ENCODE data around the gene MOGAT2. TPM values are rescaled to one million over a fixed set of nuclear protein-coding genes. Genes with fewer than 3 reads are reported as not detected.

The MOGAT2 gene
- total RNA-seq, 3 donors from 2014 or later (not counting 1 experiment from before 2014, with no cell fraction given) = not detected

DNA sequence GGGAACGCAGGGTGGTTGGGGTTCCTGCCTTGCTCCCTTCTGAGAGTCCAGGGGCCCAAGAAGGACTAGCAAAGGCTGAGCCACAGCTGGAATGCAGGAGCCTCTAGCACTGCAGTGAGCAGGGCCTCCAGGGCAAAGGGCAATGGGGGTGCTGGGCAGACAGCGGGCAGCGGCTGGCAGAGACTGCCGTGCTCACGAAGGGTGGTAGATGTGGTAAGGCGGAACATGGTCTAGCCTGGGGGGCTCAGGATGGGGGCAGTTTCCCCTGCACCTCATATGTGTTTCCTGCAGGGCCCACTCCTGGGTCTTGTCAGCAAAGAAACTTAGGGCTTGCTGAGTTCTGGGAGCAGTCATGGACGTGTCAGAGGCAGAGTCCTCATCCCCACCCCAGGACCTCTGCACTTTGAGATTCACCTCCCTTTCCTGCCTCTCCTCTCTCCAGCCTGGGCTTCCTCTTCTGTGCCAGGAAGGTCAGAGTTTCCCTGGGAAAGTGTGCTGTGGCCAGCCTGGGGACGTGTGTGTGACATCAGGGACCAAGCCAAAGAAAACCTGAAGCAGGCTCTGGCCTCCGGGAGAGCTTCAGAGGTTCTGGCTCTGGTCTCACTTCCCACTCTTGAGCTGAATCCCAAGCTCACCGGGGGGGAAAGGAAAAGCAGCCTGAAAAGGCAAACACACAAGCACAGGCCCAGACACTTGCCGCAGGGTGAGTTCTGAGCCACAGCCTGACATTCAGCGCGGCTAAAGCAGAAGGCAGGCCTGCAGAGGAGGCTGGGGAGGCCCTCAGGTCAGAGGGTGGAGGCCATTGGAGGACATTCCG is 4.4 kb downstream of the MOGAT2 start:
- H3K27me3 Mint-ChIP-seq (ENCODE audit: low read depth in 2 of 2) = peaks cover 0 to 3% of the 10 kb centered on the region in 2 donors
- no peak for DNase-seq
- no peak overlapping the region for H3K4me3 Mint-ChIP-seq
- Histone ChIP-seq H3K4me3 (ENCODE audit: low read length) (no peak overlapping the region), H3K4me1 (ENCODE audit: control insufficient read depth, insufficient read depth, low read length) (no peaks in the 10 kb centered on the region), H3K36me3 (ENCODE audit: control insufficient read depth, insufficient read depth, low read length) (no peaks in the 10 kb centered on the region), H3K27me3 (ENCODE audit: control insufficient read depth, insufficient read depth, low read length) (no peaks in the 10 kb centered on the region), H3K27ac (ENCODE audit: low read length) (no peak overlapping the region), H3K9me3 (ENCODE audit: control insufficient read depth, insufficient read depth, low read length) (no peaks in the 10 kb centered on the region)
- intact Hi-C loops (cut with micrococcal nuclease) = no loop called here
- 71% methylated on average over 14 of the region's 14 CpGs for WGBS (ENCODE audit: insufficient coverage)
- no peak overlapping the region for H3K27ac Mint-ChIP-seq
- no peaks in the 10 kb centered on the region for H3K4me1 Mint-ChIP-seq
- ATAC-seq = no peak
- TF ChIP-seq, protein P1, sequence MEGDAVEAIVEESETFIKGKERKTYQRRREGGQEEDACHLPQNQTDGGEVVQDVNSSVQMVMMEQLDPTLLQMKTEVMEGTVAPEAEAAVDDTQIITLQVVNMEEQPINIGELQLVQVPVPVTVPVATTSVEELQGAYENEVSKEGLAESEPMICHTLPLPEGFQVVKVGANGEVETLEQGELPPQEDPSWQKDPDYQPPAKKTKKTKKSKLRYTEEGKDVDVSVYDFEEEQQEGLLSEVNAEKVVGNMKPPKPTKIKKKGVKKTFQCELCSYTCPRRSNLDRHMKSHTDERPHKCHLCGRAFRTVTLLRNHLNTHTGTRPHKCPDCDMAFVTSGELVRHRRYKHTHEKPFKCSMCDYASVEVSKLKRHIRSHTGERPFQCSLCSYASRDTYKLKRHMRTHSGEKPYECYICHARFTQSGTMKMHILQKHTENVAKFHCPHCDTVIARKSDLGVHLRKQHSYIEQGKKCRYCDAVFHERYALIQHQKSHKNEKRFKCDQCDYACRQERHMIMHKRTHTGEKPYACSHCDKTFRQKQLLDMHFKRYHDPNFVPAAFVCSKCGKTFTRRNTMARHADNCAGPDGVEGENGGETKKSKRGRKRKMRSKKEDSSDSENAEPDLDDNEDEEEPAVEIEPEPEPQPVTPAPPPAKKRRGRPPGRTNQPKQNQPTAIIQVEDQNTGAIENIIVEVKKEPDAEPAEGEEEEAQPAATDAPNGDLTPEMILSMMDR (IDR thresholded peaks at IDR 0.05) = no peak
- H3K36me3 Mint-ChIP-seq = no peaks in the 10 kb centered on the region
- H3K9me3 Mint-ChIP-seq = no peaks in the 10 kb centered on the region

DNA sequence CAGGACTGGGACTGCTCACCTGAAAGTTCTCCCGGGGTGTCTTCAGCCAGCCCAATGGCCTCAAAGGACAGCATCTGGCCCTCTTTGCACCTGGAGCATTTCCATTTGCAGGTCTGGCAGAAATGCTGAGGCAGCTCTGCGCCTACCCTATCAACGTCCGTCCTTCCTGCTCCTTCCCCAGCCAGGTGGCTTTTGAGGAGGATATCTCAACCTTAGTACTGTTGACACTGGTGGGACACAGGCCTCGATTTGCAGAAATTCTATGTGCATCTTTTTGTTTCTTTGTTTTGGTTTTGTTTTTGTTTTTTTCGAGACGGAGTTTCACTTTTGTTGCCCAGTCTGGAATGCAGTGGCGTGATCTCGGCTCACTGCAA is 5.0 kb downstream of the MOGAT2 start:
- H3K4me3 Mint-ChIP-seq = no peak overlapping the region
- no peaks in the 10 kb centered on the region for H3K4me1 ChIP-seq (ENCODE audit: control insufficient read depth, insufficient read depth, low read length)
- H3K27ac ChIP-seq (ENCODE audit: low read length) = no peak overlapping the region
- no peaks in the 10 kb centered on the region for H3K27me3 ChIP-seq (ENCODE audit: control insufficient read depth, insufficient read depth, low read length)
- intact Hi-C loops (cut with micrococcal nuclease) = no loop called here
- 84% methylated on average over 9 of the region's 9 CpGs for WGBS (ENCODE audit: insufficient coverage)
- DNase-seq (no peak), ATAC-seq (no peak)
- no peaks in the 10 kb centered on the region for H3K36me3 ChIP-seq (ENCODE audit: control insufficient read depth, insufficient read depth, low read length)
- TF ChIP-seq, protein P1 (IDR thresholded peaks at IDR 0.05) = no peak
- H3K4me1 Mint-ChIP-seq = no peaks in the 10 kb centered on the region
- no peak overlapping the region for H3K27ac Mint-ChIP-seq
- H3K36me3 Mint-ChIP-seq = no peaks in the 10 kb centered on the region
- H3K4me3 ChIP-seq (ENCODE audit: low read length) = no peak overlapping the region
- no peaks in the 10 kb centered on the region for H3K9me3 ChIP-seq (ENCODE audit: control insufficient read depth, insufficient read depth, low read length)
- no peaks in the 10 kb centered on the region for H3K27me3 Mint-ChIP-seq (ENCODE audit: low read depth in 2 of 2)
- H3K9me3 Mint-ChIP-seq = no peaks in the 10 kb centered on the region

DNA sequence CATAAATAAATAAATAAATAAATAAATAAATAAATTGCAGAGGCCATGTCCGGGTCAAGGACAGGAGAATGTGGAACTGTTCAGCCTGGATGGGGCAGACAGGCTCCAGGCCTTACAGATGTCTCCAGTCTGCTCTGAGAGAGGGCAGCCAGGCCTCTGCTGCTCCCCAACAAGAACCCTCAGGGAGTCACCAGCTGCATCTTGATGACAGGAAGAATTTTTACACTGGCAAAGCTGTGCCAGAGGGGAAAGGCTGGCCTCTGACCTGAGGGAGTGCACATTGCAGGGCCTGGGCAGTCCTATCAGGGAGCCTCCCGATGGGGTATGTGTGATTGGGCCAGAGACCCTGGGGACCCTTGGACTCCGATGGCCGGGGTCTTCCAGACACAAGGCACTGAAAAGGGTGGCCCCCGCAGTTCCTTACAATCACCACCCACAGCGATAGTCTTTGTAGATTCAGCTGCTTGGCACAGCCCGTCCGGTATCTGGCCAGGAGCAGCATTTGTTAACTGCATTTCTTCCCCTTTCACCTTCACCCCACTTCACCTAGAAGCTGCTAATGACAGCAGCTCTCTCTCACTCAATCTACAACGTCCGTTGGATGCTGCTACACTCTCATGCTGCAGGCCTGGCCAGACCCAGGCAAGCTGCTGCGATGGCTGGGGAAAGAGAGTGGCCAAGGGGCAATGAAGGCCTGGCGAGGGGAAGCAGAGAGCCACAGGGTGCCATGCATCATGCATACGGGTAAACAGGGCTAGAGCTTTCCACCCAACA is 8.1 kb downstream of the MOGAT2 start:
- Mint-ChIP-seq H3K9me3 (no peaks in the 10 kb centered on the region), H3K27ac (no peak overlapping the region), H3K4me1 (no peaks in the 10 kb centered on the region), H3K27me3 (ENCODE audit: low read depth in 2 of 2) (no peaks in the 10 kb centered on the region), H3K36me3 (no peaks in the 10 kb centered on the region), H3K4me3 (no peak overlapping the region)
- no peak overlapping the region for H3K4me3 ChIP-seq (ENCODE audit: low read length)
- no peak overlapping the region for H3K27ac ChIP-seq (ENCODE audit: low read length)
- TF ChIP-seq, protein P1 (IDR thresholded peaks at IDR 0.05) = no peak
- whole genome bisulfite sequencing (ENCODE audit: insufficient coverage) = 90% methylated on average over 13 of the region's 13 CpGs
- DNase-seq (no peak), ATAC-seq (no peak)
- no peaks in the 10 kb centered on the region for H3K36me3 ChIP-seq (ENCODE audit: control insufficient read depth, insufficient read depth, low read length)
- H3K9me3 ChIP-seq (ENCODE audit: control insufficient read depth, insufficient read depth, low read length) = no peaks in the 10 kb centered on the region
- intact Hi-C loops (cut with micrococcal nuclease) = no loop called here
- H3K4me1 ChIP-seq (ENCODE audit: control insufficient read depth, insufficient read depth, low read length) = no peaks in the 10 kb centered on the region
- no peaks in the 10 kb centered on the region for H3K27me3 ChIP-seq (ENCODE audit: control insufficient read depth, insufficient read depth, low read length)
